H1 (cell line): ENCODE results near the gene CLEC16A. TPM values are rescaled to one million over a fixed set of nuclear protein-coding genes. Genes with fewer than 3 reads are reported as not detected.

ENCODE experiments used
- CTCF ChIA-PET: fragments of 300-600 bp; sonication (Branson Sonifier 250); formaldehyde crosslinking; loops from one replicate; lab custom pipeline; 2021; ENCODE audit not compliant: partially characterized antibody; lab: Charles Lee
- POLR2A ChIA-PET: fragments of 300-600 bp; sonication (Branson Sonifier 250); formaldehyde crosslinking; loops from one replicate; lab custom pipeline; 2021; ENCODE audit warnings: inconsistent platforms; ENCODE audit not compliant: partially characterized antibody; lab: Charles Lee
- DNase-seq, 2 experiments: peaks; one replicate each; pipeline versions ENCODE4 v3.0.0 to v3.0.0-alpha.2; 2010 to 2022; ENCODE audit warnings: low spot score in 2 of 2, low read depth in 1 of 2, mixed read lengths in 1 of 2
- FAIRE-seq: peaks from 2 replicates; lab custom pipeline; 2011; peaks lifted over from hg19 to GRCh38; lab: Jason Lieb, UNC
- H2AFZ ChIP-seq: 2 replicates; pipeline ENCODE4 v1.8.1; 2012; ENCODE audit warnings: low read length, inconsistent platforms
- H2AK5ac ChIP-seq: 2 replicates; pipeline ENCODE4 v1.6.1; 2013; ENCODE audit warnings: low read depth, low read length
- H2BK120ac ChIP-seq: replicated peaks from 2 replicates; pipeline ENCODE3; 2013; ENCODE audit warnings: low read depth, low read length, inconsistent platforms
- H2BK12ac ChIP-seq: 2 replicates; pipeline ENCODE4 v1.6.1; 2013; ENCODE audit warnings: low read depth, low read length
- H2BK15ac ChIP-seq: 2 replicates; pipeline ENCODE4 v1.6.1; 2013; ENCODE audit warnings: low read length
- H2BK20ac ChIP-seq: 2 replicates; pipeline ENCODE4 v1.6.1; 2013; ENCODE audit warnings: low read length
- H2BK5ac ChIP-seq: 2 replicates; pipeline ENCODE4 v1.6.1; 2013; ENCODE audit warnings: low read depth, low read length
- H3K14ac ChIP-seq: 2 replicates; pipeline ENCODE4 v1.6.1; 2013; ENCODE audit warnings: inconsistent platforms; ENCODE audit not compliant: insufficient read length
- H3K18ac ChIP-seq: 2 replicates; pipeline ENCODE4 v1.6.1; 2013; ENCODE audit warnings: low read length; ENCODE audit errors: extremely low read depth
- H3K23ac ChIP-seq: 2 replicates; pipeline ENCODE4 v1.6.1; 2013; ENCODE audit warnings: inconsistent platforms; ENCODE audit not compliant: insufficient read length
- H3K23me2 ChIP-seq: 2 replicates; pipeline ENCODE4 v1.6.1; 2013; ENCODE audit warnings: low read depth, low read length
- H3K27ac ChIP-seq: 2 replicates; pipeline ENCODE4 v1.6.1; 2011; ENCODE audit warnings: low read depth, low read length, inconsistent platforms
- H3K27me3 ChIP-seq, 4 experiments: replicated peaks in 1 of 4; 1 replicate in 1 of 4; 2 replicates in 3 of 4; pipeline versions ENCODE4 v1.6.1 to v1.8.1; 2011 to 2013; ENCODE audit warnings: low read length in 3 of 4, mild to moderate bottlenecking in 3 of 4, inconsistent platforms in 2 of 4, mixed read lengths in 2 of 4, moderate library complexity in 1 of 4; ENCODE audit not compliant: control insufficient read depth in 3 of 4, insufficient read depth in 3 of 4; ENCODE audit errors: extremely low read depth in 1 of 4
- H3K36me3 ChIP-seq, 4 experiments: 2 replicates each; pipeline versions ENCODE4 v1.6.1 to v1.8.1; 2011 to 2013; ENCODE audit warnings: mild to moderate bottlenecking in 4 of 4, low read length in 3 of 4, moderate library complexity in 2 of 4, control low read depth in 1 of 4, inconsistent platforms in 1 of 4; ENCODE audit not compliant: insufficient read depth in 4 of 4, control insufficient read depth in 2 of 4
- H3K4ac ChIP-seq: replicated peaks from 2 replicates; pipeline ENCODE3; 2013; ENCODE audit warnings: low read length, low read depth, mixed read lengths, inconsistent platforms; ENCODE audit not compliant: insufficient read length
- H3K4me1 ChIP-seq, 4 experiments: replicated peaks in 1 of 4; 1 replicate in 1 of 4; 2 replicates in 3 of 4; pipeline versions ENCODE4 v1.6.1 to v1.8.1; 2011 to 2013; ENCODE audit warnings: low read length in 3 of 4, inconsistent platforms in 2 of 4, mixed read lengths in 1 of 4; ENCODE audit not compliant: insufficient read depth in 4 of 4, control insufficient read depth in 3 of 4
- H3K4me2 ChIP-seq, 2 experiments: 2 replicates each; pipeline versions ENCODE4 v1.6.1 to v1.8.1; 2011 to 2013; ENCODE audit warnings: low read depth in 2 of 2, low read length in 2 of 2, control low read depth in 1 of 2, inconsistent platforms in 1 of 2, mild to moderate bottlenecking in 1 of 2; ENCODE audit not compliant: insufficient read depth in 1 of 2
- H3K4me3 ChIP-seq, 4 experiments: fragments of 200-600, 300-600 bp in 1 of 4; sonication (generic), shearing (Covaris generic), sonication (Bioruptor Twin) in 1 of 4; 2 replicates each; pipeline versions ENCODE4 v1.5.1 to v1.8.1; 2011 to 2016; ENCODE audit warnings: low read length in 4 of 4, low read depth in 3 of 4, control low read depth in 2 of 4, inconsistent platforms in 2 of 4, mild to moderate bottlenecking in 2 of 4, mixed read lengths in 1 of 4, moderate library complexity in 1 of 4; ENCODE audit not compliant: insufficient read depth in 2 of 4; ENCODE audit errors: extremely low read depth in 1 of 4
- H3K56ac ChIP-seq: replicated peaks from 2 replicates; pipeline ENCODE3; 2013; ENCODE audit warnings: low read depth, mild to moderate bottlenecking, mixed read lengths, low read length, inconsistent platforms; ENCODE audit not compliant: insufficient read length
- H3K79me1 ChIP-seq: 2 replicates; pipeline ENCODE4 v1.6.1; 2013; ENCODE audit warnings: low read depth, low read length, control low read depth
- H3K79me2 ChIP-seq, 2 experiments: 2 replicates each; pipeline versions ENCODE4 v1.6.1 to v1.8.1; 2012 to 2013; ENCODE audit warnings: low read length in 2 of 2, mild to moderate bottlenecking in 2 of 2, inconsistent platforms in 1 of 2; ENCODE audit not compliant: insufficient read depth in 2 of 2, control insufficient read depth in 1 of 2
- H3K9ac ChIP-seq, 4 experiments: replicated peaks in 1 of 4; 1 replicate in 1 of 4; 2 replicates in 3 of 4; pipeline versions ENCODE4 v1.6.1 to v1.8.1; 2011 to 2013; ENCODE audit warnings: low read depth in 3 of 4, low read length in 3 of 4, control low read depth in 2 of 4, mild to moderate bottlenecking in 2 of 4, moderate library complexity in 2 of 4, inconsistent platforms in 1 of 4; ENCODE audit errors: extremely low read depth in 1 of 4
- H3K9me3 ChIP-seq, 2 experiments: 2 replicates each; pipeline versions ENCODE4 v1.6.1 to v1.8.1; 2012 to 2013; ENCODE audit warnings: mild to moderate bottlenecking in 2 of 2, moderate library complexity in 2 of 2, control low read depth in 1 of 2, inconsistent platforms in 1 of 2, low read depth in 1 of 2, low read length in 1 of 2, mixed read lengths in 1 of 2; ENCODE audit not compliant: insufficient read depth in 2 of 2
- H4K20me1 ChIP-seq, 2 experiments: replicated peaks in 1 of 2; 2 replicates each; pipeline versions ENCODE3 to v1.8.1; 2011 to 2013; ENCODE audit warnings: inconsistent platforms in 2 of 2, low read length in 2 of 2, mild to moderate bottlenecking in 1 of 2; ENCODE audit not compliant: insufficient read depth in 2 of 2, control insufficient read depth in 1 of 2
- H4K5ac ChIP-seq: 2 replicates; pipeline ENCODE4 v1.6.1; 2013; ENCODE audit warnings: low read length, low read depth, mixed read lengths, inconsistent platforms; ENCODE audit not compliant: insufficient read length
- H4K8ac ChIP-seq: 2 replicates; pipeline ENCODE4 v1.8.0; 2013; ENCODE audit warnings: mild to moderate bottlenecking, moderate library complexity, low read length, inconsistent platforms; ENCODE audit not compliant: insufficient read depth; ENCODE audit errors: extremely low read depth
- H4K91ac ChIP-seq: replicated peaks from 2 replicates; pipeline ENCODE3; 2013; ENCODE audit warnings: low read length, mixed read lengths, inconsistent platforms; ENCODE audit not compliant: insufficient read length
- BCL11A ChIP-seq, 2 experiments: IDR thresholded peaks; one replicate each; pipeline ENCODE4 v1.6.1; 2011; ENCODE audit warnings: low read depth in 2 of 2, low read length in 2 of 2, mild to moderate bottlenecking in 2 of 2
- NANOG ChIP-seq: IDR thresholded peaks from 2 replicates; pipeline ENCODE4 v1.6.1; 2011; ENCODE audit warnings: low read length, low read depth, mild to moderate bottlenecking, inconsistent platforms; ENCODE audit not compliant: insufficient read depth, poor library complexity, severe bottlenecking
- WGBS, 2 experiments: shearing (Covaris generic) in 1 of 2; methylation state at CpG; one replicate each; pipeline versions ENCODE4 v1.1.6 to v1.1.7; 2013 to 2015; ENCODE audit warnings: low lambda C conversion rate in 2 of 2, mixed read lengths in 2 of 2, inconsistent platforms in 1 of 2, low coverage in 1 of 2, missing lambda C conversion rate in 1 of 2; ENCODE audit not compliant: insufficient replicate concordance in 2 of 2, insufficient coverage in 1 of 2, insufficient read length in 1 of 2; ENCODE audit errors: extremely low coverage in 1 of 2, missing lambda C conversion rate in 1 of 2; 5-methylcytosine and 5-hydroxymethylcytosine counted together
- polyA plus RNA-seq, 7 experiments: library from polyadenylated mRNA; depleted of rRNA in 3 of 7; stranded (reverse) in 5 of 7; unstranded in 2 of 7; fragments of >200 nt in 5 of 7; fragments of 200-250 nt in 2 of 7; gene quantifications; 1 replicate in 5 of 7; 2 replicates in 1 of 7; 4 replicates in 1 of 7; pipeline versions ENCODE4 v1.2.1 to v1.2.3, GENCODE V29; 2011 to 2013; ENCODE audit warnings: missing spikeins in 2 of 7, mixed read lengths in 2 of 7
- total RNA-seq: library from RNA; stranded (reverse); fragmentation: NEBNext Ultra II Directional; extraction: Animal tissue kit (Norgen Biotek cat#: 25700); gene quantifications from 2 replicates; pipeline ENCODE4 v1.2.1, GENCODE V29; 2021

The CLEC16A gene
- total and polyA plus RNA-seq, 2 of the 8 experiments (the other 6 are each of a cell fraction or from before 2014, with no cell fraction given), result 7.6 to 19.3 TPM

DNA sequence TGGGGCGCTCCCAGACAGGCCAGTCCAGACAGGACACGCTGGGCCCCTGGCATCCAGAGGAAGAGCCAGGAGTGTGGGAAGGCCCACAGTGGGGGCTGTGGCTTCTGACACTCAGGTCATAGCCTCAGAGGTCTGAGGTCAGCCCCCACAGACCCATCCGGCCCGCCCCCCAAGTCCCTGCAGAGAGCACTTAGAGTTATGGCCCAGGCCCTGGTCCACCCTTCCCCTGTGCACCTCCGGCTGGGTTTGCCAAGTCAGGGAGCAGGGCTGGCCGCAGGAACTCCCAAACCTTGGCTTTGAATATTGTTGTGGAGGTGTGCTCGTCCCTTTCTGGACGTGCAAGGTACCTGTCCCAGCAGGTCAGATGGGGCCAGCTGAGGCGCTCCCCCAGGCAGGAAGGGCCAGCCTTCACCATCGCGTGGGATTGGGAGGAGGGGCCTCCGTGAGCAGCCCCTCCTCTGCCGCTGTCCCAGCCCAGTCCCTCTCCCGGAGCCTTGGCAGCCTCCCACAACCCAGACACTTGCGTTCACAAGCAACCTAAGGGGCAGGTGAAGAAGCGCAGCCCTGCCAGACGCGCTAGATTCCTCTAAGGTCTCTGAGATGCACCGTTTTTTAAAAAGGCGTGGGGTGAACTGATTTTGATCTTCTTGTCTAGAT, 237.0 kb downstream of the CLEC16A start:
- Histone ChIP-seq H3K23me2 (no peaks in the 10 kb centered on the region), H4K91ac (no peak overlapping the region), H3K14ac (no peak overlapping the region), H2BK20ac (no peak overlapping the region), H4K20me1 (no peaks in the 10 kb centered on the region), H2BK5ac (no peak overlapping the region), H2BK15ac (no peak overlapping the region; the same call in 1 of the 2 replicates), H3K56ac (no peak overlapping the region), H3K23ac (no peak overlapping the region), H3K4me1 (peaks cover 3 to 17% (median 10%) of the 10 kb centered on the region in 4 experiments), H3K4me3 (no peak overlapping the region), H2BK12ac (no peak overlapping the region), H2BK120ac (no peak overlapping the region), H3K9ac (no peak overlapping the region), H3K79me2 (no peaks in the 10 kb centered on the region), H4K8ac (no peak overlapping the region), H3K27me3 (no peaks in the 10 kb centered on the region), H3K4ac (no peak overlapping the region), H3K79me1 (no peaks in the 10 kb centered on the region; the same call in 1 of the 2 replicates), H3K36me3 (0 out of 8 replicates have a peak, but pooled peaks cover 0 to 2% (median 0%) of the 10 kb centered on the region in 4 experiments), H3K18ac (peak overlapping the region; percentile 32; the same call in 1 of the 2 replicates), H2AK5ac (no peak overlapping the region), H3K9me3 (no peaks in the 10 kb centered on the region), H4K5ac (no peak overlapping the region), H2AFZ (no peak overlapping the region), H3K4me2 (no peak overlapping the region), H3K27ac (no peak overlapping the region)
- POLR2A ChIA-PET, result interaction anchor here (1.5 to 1.6 kb wide), 2 partner anchors 74 to 87 kb away, joined by 3 to 4 read pairs; partner anchors contain the start of gene SOCS1
- FAIRE-seq (no peak), DNase-seq (no peak)
- WGBS, 2 experiments, result 90% methylated on average over 19 of the region's 20 CpGs; no CpG with 5 or more reads in 1 of the 2 experiments
- CTCF ChIA-PET, result interaction anchor here (1.2 to 1.3 kb wide), 4 partner anchors 10 to 217 kb away, joined by 3 read pairs; no protein-coding TSS in a partner anchor
- TF ChIP-seq BCL11A (IDR thresholded peaks at IDR 0.05; ENCODE audit: low read depth in 2 of 2, low read length in 2 of 2), result no peak
- no peak for TF ChIP-seq NANOG
